Activated naive CD8-positive, alpha-beta T cell treated with anti-CD3 and anti-CD28 coated beads, Interleukin-2, amount 50 U/mL, for 16 hours (primary cell): ENCODE measurements around the gene CNDP2.

Experiments
- DNase-seq: peaks from one replicate; pipeline ENCODE4 v3.0.0-alpha.2; 2020; ENCODE audit warnings: low read depth, low spot score

Gene CNDP2

GRCh38 chr18:74570266-74570665 is 74.1 kb downstream of the CNDP2 start:
- no peak for DNase-seq

DNA sequence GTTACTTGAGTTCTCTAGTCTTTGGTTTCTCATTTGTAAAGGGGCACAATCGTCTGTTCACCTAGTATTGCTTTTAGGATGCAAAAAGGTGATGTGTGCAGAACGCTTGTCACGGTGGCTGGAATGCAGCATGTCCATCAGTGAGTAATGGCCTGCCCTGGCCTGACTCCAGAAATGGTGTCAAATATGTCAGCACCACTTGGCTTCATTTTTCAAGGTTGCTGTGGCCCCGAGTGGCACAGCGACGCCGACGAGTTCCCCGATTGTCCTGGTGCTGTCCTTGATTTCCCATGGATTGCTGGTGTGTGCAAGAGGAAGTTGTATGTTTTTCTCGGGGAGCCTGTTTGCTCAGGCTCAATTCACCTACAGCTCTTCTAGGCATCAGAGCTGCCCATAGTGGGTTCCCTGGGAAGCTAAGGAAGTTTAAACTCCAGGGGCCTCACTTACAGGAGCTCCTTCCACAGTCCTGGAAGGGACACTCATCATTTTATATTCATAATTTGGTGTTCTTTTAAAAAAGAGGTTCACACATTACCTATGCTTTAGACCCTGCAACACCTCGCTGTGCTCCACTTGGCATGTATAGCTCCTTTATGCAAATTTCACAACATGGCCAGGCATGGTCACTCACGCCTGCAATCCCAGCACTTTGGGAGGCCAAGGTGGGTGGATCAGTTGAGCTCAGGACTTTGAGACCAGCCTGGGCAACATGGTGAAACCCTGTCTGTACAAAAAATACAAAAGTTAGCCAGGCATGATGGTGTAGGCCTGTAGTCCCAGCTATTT is 75.9 kb downstream of the CNDP2 start:
- DNase-seq, result no peak

- DNase-seq, result no peak
Observed at GRCh38 chr18:74573053-74573452, 76.9 kb downstream of the CNDP2 start.
